SHP77 (cell line): ENCODE data around the gene ARHGAP19.

Experiments
- DNase-seq, 2 experiments: peaks; one replicate each; lab custom pipeline; 2025; lab: John Stamatoyannopoulos, UW

The ARHGAP19 gene

DNA sequence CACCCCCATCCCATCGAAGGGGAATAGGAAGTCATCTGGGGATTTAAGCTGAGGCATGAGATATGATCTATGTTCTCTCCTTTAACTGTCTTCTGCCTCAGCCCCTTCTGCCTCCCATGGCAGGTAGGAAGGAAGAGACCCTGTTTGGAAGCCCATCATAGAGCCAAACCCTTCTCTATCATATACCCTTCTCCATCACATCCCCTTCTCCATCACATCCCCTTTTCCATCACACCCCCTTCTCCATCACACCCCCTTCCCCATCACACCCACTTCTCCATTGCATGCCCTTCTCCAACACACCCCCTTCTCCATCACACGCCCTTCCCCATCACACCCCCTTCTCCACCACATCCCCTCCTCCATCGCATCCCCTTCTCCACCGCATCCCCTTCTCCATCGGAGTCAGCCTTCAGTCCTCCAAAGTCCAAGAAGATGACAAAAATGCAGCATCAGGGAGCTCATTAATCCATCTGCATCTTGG is 99.4 kb downstream of the ARHGAP19 start:
- DNase-seq, result no peak

GRCh38 chr10:97190450-97190849 is 102.0 kb downstream of the ARHGAP19 start:
- DNase-seq, result no peak

DNA sequence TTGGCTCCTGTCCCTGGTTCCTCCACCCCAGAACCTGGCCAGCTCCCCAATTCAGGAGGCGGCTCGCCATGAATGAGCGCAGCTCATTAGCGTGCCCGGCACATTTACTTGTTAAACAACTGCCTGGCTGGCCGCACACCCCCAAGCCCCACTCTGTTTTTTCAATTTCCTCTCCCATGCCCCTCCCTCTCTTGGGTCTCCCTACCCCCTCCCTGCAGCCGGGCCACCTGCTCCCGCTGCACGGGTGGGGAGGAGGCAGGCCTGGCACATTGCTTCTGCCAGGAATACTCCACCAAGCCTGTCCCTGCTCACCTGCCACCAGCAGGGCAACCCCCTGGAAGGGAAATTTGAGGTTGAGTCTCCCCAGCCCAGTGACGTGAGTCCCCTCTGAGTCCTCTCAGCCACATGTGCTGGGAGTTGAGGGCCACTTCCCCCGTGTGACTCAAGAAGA is 104.2 kb downstream of the ARHGAP19 start:
- DNase-seq, result peak; percentile 76

DNA sequence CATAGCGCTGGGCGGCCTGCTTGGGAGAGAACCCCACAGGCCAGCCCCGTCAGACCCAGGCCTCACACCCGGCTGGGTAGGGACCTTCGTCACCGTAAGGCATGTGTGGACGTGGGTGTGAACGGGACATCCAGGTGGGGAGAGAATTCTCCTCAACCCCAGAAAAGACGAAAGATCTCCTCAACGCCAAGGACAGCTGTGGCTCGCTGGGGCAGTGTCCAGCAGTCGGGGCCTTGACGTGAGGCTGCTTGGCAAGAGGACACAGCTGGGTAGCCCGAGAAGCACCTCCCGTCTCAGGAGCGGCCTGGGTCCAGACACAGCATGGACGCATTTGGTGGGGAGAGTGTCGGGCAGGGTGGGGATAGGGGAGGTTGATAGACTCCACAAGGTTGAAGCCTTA is 105.5 kb downstream of the ARHGAP19 start:
- no peak for DNase-seq

DNA sequence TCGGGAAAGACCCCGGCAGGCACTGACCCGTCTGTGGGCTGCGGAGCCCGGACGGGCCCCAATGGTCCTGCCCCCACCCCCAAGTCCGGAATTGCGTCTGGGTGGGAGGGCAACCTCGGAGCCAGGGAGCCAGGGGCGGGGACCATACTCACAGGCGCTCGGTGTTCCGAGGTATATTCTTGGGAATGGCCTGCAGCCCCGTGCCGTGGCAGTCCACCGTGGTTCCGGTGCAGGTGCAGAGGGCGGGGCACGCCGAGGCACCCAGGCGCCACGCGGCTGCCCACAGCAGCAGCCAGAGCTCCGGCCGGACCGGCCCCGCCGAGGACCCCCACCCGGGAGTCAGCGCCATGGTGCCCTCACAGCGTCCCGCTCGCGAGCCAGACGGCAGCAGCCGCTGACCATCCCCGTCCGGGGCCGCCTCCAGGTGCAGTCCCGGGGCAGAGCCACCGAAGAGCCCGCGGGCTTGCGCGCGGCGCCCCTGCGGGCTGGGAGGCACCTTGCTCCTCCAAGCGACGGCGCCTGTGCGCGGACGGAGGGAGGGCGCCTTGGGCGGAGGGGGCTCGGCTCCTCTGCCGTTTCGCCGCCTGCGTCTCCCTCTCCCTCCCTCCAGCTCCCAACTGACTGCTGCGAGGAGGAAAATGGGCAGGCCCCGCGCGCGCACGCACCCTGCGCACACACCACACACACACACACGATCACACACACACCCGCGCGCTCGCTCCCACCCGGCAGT is 106.9 kb downstream of the ARHGAP19 start, which contains the start of gene SLIT1:
Gene SLIT1 (minus strand): TSS at position 634 of the 733 bp plus-strand sequence. CDS start 285 bp downstream, at position 349.
- DNase-seq, result peak in 1 of 2 experiments; percentile 38

GRCh38 chr10:97184971-97185325 is 107.5 kb downstream of the ARHGAP19 start:
- no peak for DNase-seq

GRCh38 chr10:97183314-97183713 is 109.1 kb downstream of the ARHGAP19 start:
- no peak for DNase-seq

DNA sequence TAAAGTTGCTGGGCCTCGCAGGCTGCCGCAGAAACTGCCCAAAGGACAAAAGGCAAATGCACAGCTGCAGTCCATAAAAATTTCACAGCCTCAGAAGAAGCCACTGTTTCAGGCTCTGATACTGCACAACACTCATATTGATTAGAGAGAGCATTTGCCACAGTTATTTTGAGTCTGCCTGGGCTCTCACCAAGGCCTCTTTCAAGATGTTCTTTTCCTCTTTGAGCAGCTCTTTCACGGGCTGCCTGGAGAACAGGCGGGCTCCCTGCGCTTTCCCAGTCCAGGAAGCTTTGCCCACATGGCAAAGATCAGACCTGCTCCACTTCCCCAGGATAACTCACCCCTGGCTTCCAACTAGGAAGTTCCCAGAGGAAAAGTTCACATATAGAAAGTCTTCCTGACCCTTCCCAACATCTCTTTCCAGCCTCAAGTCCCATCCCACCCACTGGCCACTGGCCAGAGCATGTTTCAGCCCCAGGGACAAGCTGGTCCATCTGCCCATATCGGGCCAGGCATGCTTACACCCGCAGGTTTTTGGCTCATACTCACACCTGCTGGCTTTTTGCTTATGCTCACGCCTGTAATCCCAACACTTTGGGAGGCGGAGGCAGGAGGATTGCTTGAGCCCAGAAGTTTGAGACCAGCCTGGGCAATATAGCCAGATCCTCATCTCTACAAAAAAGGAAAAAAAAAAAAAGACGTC is 110.0 kb downstream of the ARHGAP19 start:
- DNase-seq, result no peak

DNA sequence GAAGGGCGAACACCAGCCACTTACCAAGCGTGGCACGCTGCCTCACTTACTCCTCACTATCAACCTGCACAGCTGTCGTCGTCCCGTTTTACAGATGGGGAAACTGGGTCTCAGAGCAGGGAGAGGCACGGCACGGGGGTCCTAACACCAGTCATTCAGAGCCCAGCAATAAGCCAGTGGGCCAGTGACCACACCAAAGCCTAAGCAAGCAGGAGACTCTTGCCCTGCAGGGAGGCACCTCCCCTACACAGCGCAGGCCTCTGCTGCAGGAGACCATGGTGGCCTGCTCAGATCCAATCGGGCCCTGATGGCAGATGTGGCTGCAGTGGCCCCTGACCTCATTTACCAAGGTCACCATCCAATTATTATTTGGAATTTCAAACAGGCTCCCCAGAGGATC is 111.5 kb downstream of the ARHGAP19 start:
- no peak for DNase-seq

- DNase-seq, result no peak
Observed at GRCh38 chr10:97180363-97180755, 112.1 kb downstream of the ARHGAP19 start.

GRCh38 chr10:97179731-97180362 is 112.6 kb downstream of the ARHGAP19 start:
- no peak for DNase-seq

DNA sequence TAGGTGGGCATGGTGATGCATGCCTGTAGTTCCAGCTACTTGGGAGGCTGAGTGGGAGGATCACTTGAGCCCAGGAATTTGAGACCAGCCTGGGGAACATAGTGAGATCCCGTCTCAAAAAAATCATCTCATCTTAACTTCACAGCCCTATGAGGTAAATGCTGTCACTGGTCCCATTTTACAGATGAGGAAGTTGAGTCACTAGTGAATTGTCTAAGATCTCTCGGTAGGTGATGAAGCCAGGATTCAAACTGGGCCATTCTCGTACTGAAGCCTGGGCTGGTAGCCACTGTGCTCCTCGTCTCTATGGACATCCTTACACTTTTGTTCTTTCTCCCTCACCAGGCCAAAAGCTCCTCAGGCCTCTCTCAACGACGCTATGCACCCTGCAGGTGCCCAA is 113.1 kb downstream of the ARHGAP19 start:
- no peak for DNase-seq

DNA sequence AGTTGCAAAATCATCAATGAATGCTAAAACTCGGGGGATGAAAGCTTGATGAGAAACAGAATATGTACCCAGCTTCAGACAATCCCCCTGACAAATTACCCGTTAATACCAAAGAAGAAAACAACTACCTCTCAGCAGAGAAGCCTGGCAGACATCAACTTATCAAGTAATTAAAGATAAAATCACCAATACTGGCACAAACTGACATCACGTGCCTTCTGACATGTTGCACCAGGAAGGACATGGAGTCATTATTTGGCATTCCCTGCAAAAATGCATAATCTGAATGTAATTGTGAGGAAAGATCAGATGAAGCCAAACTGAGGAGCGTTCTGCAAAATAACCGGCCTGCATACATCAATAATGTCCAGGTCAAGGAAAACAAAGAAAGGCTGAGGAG is 114.4 kb downstream of the ARHGAP19 start:
- DNase-seq, result no peak

- no peak for DNase-seq
Observed at GRCh38 chr10:97176226-97176625, 116.2 kb downstream of the ARHGAP19 start.

DNA sequence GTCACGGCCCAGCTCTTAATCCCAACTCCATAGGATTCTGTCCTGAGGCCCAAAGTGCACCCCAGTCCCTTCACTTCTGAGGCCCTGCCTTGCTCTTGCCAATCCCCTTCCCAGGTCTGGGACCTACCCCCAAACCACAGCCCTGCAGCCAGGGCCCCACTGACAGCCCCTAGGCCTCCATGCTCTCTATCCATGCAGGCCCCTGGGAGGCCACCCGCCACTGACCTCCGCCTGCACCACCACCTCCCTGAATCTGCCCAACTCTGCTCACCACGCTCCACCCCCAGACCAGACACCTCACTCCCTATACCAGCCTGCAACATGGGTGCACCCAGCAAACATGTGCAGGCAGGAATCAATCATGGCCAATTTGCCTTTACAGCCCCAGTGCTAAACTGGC is 116.9 kb downstream of the ARHGAP19 start:
- no peak for DNase-seq

DNA sequence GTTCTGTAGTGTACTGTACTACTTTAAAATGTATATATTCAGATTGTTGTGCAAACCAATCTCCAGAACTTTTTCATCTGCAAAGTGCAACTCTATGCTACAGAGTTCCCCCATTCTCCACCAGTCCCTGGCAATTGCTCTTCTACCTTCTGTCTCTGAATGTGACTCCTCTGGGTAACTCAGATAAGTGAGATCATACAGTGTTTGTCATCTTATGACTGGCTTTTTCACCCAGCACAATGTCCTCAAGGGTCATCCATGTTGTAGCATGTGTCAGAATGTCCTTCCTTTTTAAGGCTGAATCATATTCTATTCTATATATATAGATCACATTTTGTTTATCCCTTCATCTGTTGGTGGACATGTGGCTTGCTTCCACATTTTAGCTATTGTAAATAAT is 117.5 kb downstream of the ARHGAP19 start:
- DNase-seq, result no peak

- DNase-seq, result no peak
Observed at GRCh38 chr10:97174276-97174775, 118.1 kb downstream of the ARHGAP19 start.

GRCh38 chr10:97173036-97173435 is 119.4 kb downstream of the ARHGAP19 start:
- no peak for DNase-seq
